Measurements from ENCODE around the gene KANSL1L.
A peak's percentile ranks its signal among the peaks of the same experiment; 100 is the strongest.

KANSL1L gene

DNA sequence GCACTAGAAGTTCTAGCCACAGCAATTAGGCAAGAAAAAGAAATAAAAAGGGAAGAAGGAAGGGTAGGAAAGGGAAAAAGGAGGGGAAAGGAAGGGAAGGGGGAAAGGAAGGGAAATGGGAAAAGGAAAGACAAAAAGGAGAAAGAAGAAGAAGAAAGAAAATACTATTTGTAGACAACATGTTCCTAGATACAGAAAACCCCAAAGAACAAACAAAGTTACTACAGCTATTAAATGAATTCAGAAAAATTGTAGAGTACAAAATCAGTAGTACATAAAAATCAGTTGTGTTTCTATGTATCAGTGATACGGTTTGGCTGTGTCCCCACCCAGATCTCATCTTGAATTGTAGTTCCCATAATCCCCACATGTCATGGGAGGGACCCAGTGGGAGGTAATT is 116.5 kb downstream of the KANSL1L start:
- Mint-ChIP-seq H3K36me3 (peaks cover 31% of the 10 kb centered on the region), H3K27ac (no peak overlapping the region), H3K4me1 (no peaks in the 10 kb centered on the region), H3K27me3 (no peaks in the 10 kb centered on the region), H3K4me3 (no peak overlapping the region), H3K9me3 (peaks cover 17% of the 10 kb centered on the region)
- no peak for ATAC-seq

DNA sequence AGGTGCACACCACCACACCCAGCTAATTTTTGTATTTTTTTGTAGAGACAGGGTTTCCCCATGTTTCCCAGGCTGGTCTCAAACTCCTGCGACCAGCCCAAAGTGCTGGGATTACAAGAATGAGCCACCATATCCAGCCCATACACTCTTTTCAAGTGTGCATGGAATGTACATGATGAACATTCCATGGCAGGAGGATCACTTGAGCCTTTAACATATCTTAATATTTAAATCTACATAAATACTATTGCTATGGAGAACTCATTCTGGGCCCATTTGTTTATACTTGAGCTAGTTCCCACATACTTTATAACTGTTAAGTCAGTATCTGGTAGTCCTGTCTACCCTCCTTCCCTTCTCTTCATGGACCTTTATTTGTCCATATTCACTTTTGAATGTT is 120.3 kb downstream of the KANSL1L start:
- Mint-ChIP-seq H3K36me3 (peaks cover 55% of the 10 kb centered on the region), H3K4me1 (no peaks in the 10 kb centered on the region), H3K27ac (no peak overlapping the region), H3K4me3 (no peak overlapping the region), H3K27me3 (no peaks in the 10 kb centered on the region), H3K9me3 (peaks cover 16% of the 10 kb centered on the region)
- ATAC-seq = no peak

DNA sequence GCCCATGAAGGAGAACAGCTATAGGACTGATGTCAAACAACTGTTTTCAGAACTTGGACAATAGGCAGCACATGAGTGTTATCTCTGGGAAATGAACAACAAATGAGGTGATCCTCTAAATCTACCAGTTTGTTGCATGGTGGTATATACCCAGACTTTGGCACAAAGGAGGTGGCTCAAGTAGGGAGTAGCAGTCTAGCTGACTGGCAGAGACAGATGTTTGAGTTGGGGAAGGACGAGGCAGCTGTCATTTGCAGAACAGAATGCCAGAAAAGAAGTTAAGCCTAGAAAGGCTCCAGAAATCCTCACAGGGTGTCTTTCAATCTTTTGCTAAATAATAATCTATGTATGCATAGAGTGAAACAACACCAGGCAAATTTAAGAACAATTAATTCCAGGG is 121.4 kb downstream of the KANSL1L start:
- Mint-ChIP-seq H3K36me3 (peaks cover 54% of the 10 kb centered on the region), H3K4me1 (no peaks in the 10 kb centered on the region), H3K27ac (no peak overlapping the region), H3K4me3 (no peak overlapping the region), H3K9me3 (peaks cover 8% of the 10 kb centered on the region), H3K27me3 (no peaks in the 10 kb centered on the region)
- ATAC-seq = no peak

DNA sequence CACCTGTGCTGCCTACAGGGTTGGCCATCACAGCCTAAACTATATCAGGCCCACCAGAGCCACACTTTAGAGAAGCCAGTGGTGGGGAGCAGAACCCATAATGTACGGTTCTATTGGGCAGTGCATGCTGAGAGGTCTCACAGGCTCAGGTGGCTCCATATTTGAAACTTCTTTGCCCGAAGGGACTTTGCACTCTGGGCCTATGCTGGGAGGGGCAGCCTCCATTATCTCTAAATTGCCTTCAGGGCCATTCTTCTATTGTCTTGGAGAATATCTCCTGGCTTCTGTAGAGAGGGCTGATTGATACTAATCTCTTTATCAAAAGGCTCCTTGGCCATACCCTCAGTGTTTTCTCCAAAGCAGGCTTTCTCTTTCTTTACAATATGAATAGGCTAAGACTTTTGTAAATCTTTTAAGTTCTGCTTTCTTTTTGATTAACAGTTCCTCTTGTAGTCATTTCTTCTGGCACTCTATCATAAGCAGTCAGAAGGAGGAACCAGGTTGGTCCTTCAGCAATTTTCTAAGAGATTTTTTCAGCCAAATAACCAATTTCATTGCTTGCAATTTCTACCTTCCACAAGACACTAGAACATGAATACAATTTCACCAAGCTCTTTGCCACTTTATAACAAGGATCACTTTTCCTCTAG is 124.2 kb downstream of the KANSL1L start:
- H3K36me3 Mint-ChIP-seq = peaks cover 35% of the 10 kb centered on the region

DNA sequence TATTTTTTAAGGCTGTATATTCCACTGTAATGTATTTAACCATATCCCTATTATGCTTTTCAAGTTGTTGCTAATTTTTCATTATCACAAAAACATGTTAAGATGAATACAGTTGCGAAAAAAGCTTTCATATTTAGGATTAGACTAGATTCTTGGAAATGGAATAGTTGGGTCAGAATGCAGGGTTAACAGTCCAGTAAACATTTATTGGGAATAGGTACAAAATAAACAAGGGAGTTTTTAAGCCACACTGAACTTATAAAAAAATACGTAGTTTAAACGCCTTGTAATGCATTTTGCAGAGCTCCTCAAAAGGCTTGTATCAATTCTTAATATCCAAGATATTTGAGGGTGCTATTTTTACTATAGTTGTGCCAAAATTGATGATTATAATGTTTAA is 133.1 kb downstream of the KANSL1L start:
- H3K27me3 Mint-ChIP-seq = no peaks in the 10 kb centered on the region
- H3K9me3 Mint-ChIP-seq = peaks cover 3% of the 10 kb centered on the region
- no peak overlapping the region for H3K4me3 Mint-ChIP-seq
- H3K4me1 Mint-ChIP-seq = peaks cover 6% of the 10 kb centered on the region
- ATAC-seq = no peak
- no peak overlapping the region for H3K27ac Mint-ChIP-seq
- peaks cover 6% of the 10 kb centered on the region for H3K36me3 Mint-ChIP-seq

More for the DNA sequence above, 124.2 kb downstream of the KANSL1L start:
- no peaks in the 10 kb centered on the region for H3K27me3 Mint-ChIP-seq
- peaks cover 4% of the 10 kb centered on the region for H3K9me3 Mint-ChIP-seq
- H3K27ac Mint-ChIP-seq = no peak overlapping the region
- no peak for ATAC-seq
- H3K4me1 Mint-ChIP-seq = no peaks in the 10 kb centered on the region
- H3K4me3 Mint-ChIP-seq = no peak overlapping the region

DNA sequence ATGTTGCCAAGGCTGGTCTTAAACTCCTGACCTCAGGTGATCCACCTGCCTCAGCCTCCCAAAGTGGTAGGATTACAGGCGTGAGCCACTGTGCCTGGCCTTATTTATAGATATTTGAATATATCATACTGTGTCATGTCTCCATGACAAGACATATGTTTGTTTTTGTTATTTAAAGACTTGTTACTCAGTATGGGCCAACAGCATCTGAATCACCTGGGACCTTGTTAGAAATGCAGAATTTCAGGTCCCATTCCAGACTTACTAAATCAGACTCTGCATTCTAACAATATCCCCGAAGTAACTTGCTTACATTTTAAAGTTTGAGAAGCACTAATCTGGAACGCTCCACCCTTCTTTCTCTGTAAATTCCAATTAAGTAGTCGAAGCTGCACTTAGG is 135.5 kb downstream of the KANSL1L start:
- H3K27me3 Mint-ChIP-seq = no peaks in the 10 kb centered on the region
- H3K4me1 Mint-ChIP-seq = peaks cover 6% of the 10 kb centered on the region
- H3K4me3 Mint-ChIP-seq = no peak overlapping the region
- ATAC-seq = no peak
- H3K9me3 Mint-ChIP-seq = peaks cover 3% of the 10 kb centered on the region
- no peak overlapping the region for H3K27ac Mint-ChIP-seq
- H3K36me3 Mint-ChIP-seq = peaks cover 6% of the 10 kb centered on the region

DNA sequence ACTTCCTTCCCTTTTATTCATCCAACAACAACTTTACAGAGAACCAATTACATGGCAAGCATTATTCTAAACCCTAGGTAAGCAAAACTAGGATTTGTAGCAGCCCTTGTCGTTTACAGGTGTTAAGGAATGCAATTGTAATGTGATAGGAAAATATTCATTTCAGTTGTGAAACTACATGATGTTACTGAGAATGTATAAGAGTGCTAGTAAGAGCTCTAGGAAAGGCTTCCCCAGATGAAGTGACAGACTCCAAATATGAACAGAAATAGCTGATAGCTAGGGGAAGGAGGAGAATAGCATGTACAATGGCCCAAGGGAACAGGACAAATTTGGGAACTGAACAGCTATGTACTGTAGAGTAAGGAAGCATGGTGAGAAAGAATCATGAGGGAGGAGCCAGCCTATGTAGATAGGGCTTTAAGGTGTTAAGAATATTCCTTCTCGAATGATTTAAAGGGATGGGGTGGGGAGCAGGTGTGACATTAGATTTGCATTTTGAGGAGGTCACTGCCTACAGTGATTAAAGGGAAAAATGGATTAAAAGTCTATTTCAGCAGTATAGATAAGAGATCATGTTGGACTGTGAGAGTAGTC is 137.0 kb downstream of the KANSL1L start:
- Mint-ChIP-seq H3K36me3 (peaks cover 6% of the 10 kb centered on the region), H3K9me3 (peaks cover 3% of the 10 kb centered on the region), H3K27ac (no peak overlapping the region), H3K4me1 (peaks cover 6% of the 10 kb centered on the region), H3K4me3 (no peak overlapping the region), H3K27me3 (no peaks in the 10 kb centered on the region)
- no peak for ATAC-seq

DNA sequence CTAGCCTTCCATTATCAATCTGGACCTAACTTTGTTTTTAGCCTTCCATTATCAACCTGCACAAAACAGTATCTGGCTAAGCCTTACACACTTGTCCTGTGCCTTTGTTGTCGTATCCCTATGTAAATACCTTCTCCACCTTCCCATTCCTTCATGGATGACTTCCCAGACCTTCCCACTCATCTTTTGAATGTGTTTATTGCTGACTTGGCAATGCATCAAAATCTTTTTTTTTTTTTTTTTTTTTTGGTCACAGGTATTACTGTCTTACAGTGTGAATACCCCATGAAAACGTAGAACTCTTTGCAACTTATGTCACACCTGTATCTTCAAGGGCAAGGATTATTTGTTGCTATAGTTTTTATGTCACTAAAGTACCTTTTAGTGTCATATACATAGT is 143.0 kb downstream of the KANSL1L start:
- Mint-ChIP-seq H3K36me3 (peaks cover 24% of the 10 kb centered on the region), H3K9me3 (no peaks in the 10 kb centered on the region), H3K27me3 (no peaks in the 10 kb centered on the region), H3K27ac (no peak overlapping the region), H3K4me3 (no peak overlapping the region), H3K4me1 (no peaks in the 10 kb centered on the region)
- no peak for ATAC-seq

DNA sequence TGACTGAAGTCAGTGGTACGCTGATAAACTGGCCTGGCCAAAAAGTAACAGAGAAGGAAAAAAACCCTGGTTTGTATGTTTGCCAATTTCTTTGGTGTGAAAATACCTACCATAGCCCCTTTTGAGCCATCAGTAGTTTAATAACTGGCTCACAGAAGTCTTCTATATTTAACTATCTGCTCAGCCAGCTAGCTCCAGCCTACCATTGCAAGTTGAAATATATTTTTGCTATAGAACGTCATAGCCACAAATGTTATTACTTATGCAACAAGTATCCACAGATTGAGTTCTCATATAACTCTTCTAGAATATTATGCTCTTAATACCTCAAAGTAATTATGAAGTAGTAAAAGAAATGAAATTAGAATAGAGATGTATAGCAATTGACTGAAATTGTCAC is 143.6 kb downstream of the KANSL1L start:
- H3K27ac Mint-ChIP-seq = no peak overlapping the region
- H3K9me3 Mint-ChIP-seq = no peaks in the 10 kb centered on the region
- H3K36me3 Mint-ChIP-seq = peaks cover 29% of the 10 kb centered on the region
- H3K4me3 Mint-ChIP-seq = no peak overlapping the region
- no peaks in the 10 kb centered on the region for H3K27me3 Mint-ChIP-seq
- H3K4me1 Mint-ChIP-seq = no peaks in the 10 kb centered on the region
- ATAC-seq = no peak

DNA sequence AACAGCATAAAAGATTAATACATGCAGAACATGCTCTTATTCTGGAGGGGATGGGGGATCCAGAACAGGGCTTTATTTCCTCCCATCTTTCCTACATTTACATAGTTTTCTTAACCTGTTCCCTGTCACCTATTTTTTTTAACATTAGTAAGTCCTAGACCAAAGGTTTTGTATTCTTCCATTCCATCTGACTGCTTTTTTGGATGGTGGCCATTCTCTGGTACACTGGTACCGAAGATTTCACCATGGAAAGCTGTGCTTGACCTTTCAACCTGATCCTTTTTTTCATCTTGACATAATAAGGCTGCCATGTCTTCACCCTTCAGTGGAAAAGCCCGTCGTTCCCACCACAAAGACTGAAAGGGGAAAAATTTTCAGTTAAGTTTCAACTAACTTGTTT is 148.4 kb downstream of the KANSL1L start:
- H3K27ac Mint-ChIP-seq = no peak overlapping the region
- no peak overlapping the region for H3K4me3 Mint-ChIP-seq
- H3K27me3 Mint-ChIP-seq = no peaks in the 10 kb centered on the region
- H3K9me3 Mint-ChIP-seq = no peaks in the 10 kb centered on the region
- H3K36me3 Mint-ChIP-seq = peaks cover 33% of the 10 kb centered on the region
- no peak for ATAC-seq
- no peaks in the 10 kb centered on the region for H3K4me1 Mint-ChIP-seq

DNA sequence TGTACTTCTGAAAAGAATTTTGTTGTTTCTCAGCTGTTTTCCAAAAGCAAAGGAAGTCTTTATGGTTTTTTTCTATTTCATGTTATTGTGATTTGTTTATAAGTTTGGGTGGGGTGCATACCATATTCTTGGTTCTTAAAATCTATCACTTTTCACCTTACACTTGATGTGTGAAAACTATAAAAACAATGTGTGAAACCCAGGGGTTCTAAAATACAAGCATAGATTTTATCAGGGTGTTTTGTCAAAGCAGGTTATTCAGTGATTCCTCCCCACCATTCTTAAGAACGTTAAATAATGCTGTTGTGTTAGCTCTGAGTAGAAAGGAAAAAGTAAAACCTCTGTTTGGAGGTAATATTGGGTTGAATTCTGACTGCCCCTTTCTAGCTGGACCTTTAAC is 151.1 kb downstream of the KANSL1L start:
- Mint-ChIP-seq H3K9me3 (no peaks in the 10 kb centered on the region), H3K4me1 (peaks cover 3% of the 10 kb centered on the region), H3K4me3 (no peak overlapping the region), H3K27ac (no peak overlapping the region), H3K27me3 (no peaks in the 10 kb centered on the region), H3K36me3 (peaks cover 32% of the 10 kb centered on the region)
- ATAC-seq = no peak

DNA sequence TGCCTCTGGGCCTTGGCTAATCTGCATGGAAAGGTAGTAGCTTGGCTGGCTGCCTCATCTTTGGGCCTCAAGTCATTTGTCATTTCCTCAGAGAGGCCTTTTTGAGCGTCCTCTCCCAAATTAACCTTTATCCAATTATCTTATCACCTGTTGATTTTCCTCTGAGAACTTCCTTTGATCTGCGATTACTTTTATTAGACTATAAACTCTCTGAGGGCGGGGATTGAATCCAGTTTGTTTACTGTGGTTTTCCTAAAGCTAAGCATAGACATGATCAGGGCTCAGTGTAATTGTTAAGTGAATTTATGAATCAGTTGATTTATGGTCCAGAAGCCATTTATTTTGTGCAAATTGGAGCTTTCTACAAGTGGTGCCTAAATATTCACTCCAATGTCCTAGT is 161.3 kb downstream of the KANSL1L start:
- H3K36me3 Mint-ChIP-seq = peaks cover 43% of the 10 kb centered on the region
- ATAC-seq = no peak
- no peaks in the 10 kb centered on the region for H3K27me3 Mint-ChIP-seq
- no peak overlapping the region for H3K4me3 Mint-ChIP-seq
- H3K27ac Mint-ChIP-seq = no peak overlapping the region
- H3K9me3 Mint-ChIP-seq = no peaks in the 10 kb centered on the region
- peaks cover 47% of the 10 kb centered on the region for H3K4me1 Mint-ChIP-seq

DNA sequence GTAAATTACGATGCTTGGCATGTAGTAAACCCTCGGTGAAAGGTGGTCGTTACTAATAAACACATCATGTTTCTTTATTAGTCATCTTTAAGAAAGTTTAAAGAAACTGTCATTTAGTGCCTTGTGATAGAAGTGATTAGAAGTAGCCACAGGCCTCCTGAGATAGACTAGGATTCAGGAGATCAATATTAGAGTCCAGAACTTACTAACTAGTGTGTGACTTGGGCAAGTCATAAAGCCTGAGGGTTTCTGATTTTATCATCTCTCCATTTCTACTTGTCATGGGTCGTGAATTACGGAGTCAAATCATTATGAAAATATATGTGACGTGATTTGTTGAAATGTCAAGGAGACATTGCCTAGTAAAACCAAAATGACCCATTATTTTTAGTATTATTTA is 162.1 kb downstream of the KANSL1L start:
- H3K27ac Mint-ChIP-seq = no peak overlapping the region
- no peaks in the 10 kb centered on the region for H3K9me3 Mint-ChIP-seq
- no peaks in the 10 kb centered on the region for H3K27me3 Mint-ChIP-seq
- peaks cover 39% of the 10 kb centered on the region for H3K36me3 Mint-ChIP-seq
- no peak overlapping the region for H3K4me3 Mint-ChIP-seq
- H3K4me1 Mint-ChIP-seq = peaks cover 54% of the 10 kb centered on the region
- no peak for ATAC-seq

DNA sequence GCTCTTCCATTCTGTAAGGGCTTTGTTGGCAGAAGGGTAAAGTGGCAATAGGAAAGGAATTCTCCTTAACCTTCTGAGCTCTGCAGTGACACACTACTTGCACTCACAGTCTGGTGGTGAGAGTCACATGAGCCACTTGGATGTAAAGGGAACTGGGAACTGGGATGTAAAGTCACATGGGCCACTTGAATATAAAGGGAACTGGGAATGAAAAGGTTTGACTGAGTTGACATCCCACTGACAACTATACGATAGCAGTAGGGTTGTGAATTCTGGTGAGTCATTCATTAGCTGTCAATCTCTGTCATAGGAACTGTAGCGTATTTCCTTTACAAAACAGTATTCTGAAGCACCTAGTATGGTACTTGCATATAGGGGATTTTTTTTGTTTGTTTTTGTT is 163.3 kb downstream of the KANSL1L start:
- ATAC-seq = no peak
- no peak overlapping the region for H3K4me3 Mint-ChIP-seq
- peak overlapping the region; percentile 6 for H3K27ac Mint-ChIP-seq
- peaks cover 39% of the 10 kb centered on the region for H3K36me3 Mint-ChIP-seq
- no peaks in the 10 kb centered on the region for H3K9me3 Mint-ChIP-seq
- no peaks in the 10 kb centered on the region for H3K27me3 Mint-ChIP-seq
- H3K4me1 Mint-ChIP-seq = peaks cover 56% of the 10 kb centered on the region

DNA sequence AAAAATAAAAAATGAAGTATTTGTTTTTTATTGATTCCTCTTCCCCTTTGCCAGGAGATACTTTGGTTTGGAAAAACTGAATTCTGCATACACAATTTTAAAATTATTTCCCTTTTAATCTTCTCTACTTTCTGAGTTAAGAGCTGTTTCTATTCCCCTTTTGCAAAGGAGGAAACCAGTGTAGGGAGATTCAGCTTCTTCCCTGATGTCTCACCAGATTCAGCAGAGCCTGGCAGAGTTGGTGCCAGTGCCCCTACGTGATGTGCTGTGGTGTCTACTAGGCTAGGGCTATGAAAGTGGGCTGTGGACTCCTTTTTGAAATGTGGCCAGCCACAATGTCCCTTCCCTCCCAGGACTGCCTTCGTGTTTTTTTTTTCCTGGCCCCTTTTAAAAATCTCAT is 166.3 kb downstream of the KANSL1L start:
- H3K9me3 Mint-ChIP-seq = no peaks in the 10 kb centered on the region
- no peaks in the 10 kb centered on the region for H3K27me3 Mint-ChIP-seq
- no peak overlapping the region for H3K27ac Mint-ChIP-seq
- peaks cover 25% of the 10 kb centered on the region for H3K36me3 Mint-ChIP-seq
- no peak overlapping the region for H3K4me3 Mint-ChIP-seq
- ATAC-seq = no peak
- peaks cover 62% of the 10 kb centered on the region for H3K4me1 Mint-ChIP-seq

DNA sequence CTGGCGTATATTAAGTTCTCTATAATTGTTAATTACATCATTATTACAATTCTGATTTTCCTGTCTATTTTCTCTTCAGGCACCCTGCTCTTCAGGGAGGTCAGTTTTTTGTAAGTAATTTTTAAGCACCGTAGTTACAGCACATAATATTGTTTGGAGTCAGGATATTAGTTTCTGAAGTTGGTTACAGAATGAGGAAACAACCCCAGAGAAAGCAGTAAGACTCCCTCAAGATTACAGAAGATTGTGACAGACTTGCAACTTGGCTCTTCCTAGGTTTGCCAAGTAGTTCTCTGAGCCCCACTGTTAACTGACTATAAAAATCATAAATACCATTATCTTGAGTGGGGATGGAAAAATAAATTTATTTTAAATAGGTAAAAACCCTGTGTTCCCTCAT is 167.8 kb downstream of the KANSL1L start:
- Mint-ChIP-seq H3K27ac (peak overlapping the region; percentile 78), H3K36me3 (peaks cover 18% of the 10 kb centered on the region), H3K27me3 (no peaks in the 10 kb centered on the region), H3K4me3 (peak overlapping the region; percentile 81), H3K4me1 (peaks cover 52% of the 10 kb centered on the region), H3K9me3 (no peaks in the 10 kb centered on the region)
- ATAC-seq = no peak

All from stimulated activated memory B cell treated with anti-CD40 and anti-IgM and Interleukin-4, amounts not matched to agents 10 μg/mL and 1 μg/mL and 100 μg/mL, for 72 hours (primary cell).